ENCODE measurements around the gene BLOC1S6.
A peak's percentile ranks its signal among the peaks of the same experiment; 100 is the strongest.

BLOC1S6 gene

GRCh38 chr15:45588219-45588875 lies 1.2 kb downstream of the BLOC1S6 start:
- no peak for DNase-seq

GRCh38 chr15:45589256-45589655 lies 2.1 kb downstream of the BLOC1S6 start:
- no peak for DNase-seq

GRCh38 chr15:45594319-45594718 lies 7.1 kb downstream of the BLOC1S6 start:
- DNase-seq = no peak

GRCh38 chr15:45594835-45595530 lies 7.8 kb downstream of the BLOC1S6 start:
- DNase-seq = no peak

- peak; percentile 30 to 57 for DNase-seq
Measured at GRCh38 chr15:45603881-45604280, 16.7 kb downstream of the BLOC1S6 start.

GRCh38 chr15:45604326-45604725 lies 17.1 kb downstream of the BLOC1S6 start:
- peak; percentile 52 to 74 for DNase-seq

GRCh38 chr15:45606413-45606812 lies 19.2 kb downstream of the BLOC1S6 start:
- peak; percentile 34 to 46 for DNase-seq

GRCh38 chr15:45606841-45607240 lies 19.7 kb downstream of the BLOC1S6 start:
- peak in 1 of 2 donors; percentile 43 for DNase-seq

GRCh38 chr15:45611305-45611704 lies 24.1 kb downstream of the BLOC1S6 start:
- DNase-seq = peak; percentile 30 to 46

GRCh38 chr15:45612790-45613415 lies 25.7 kb downstream of the BLOC1S6 start:
- no peak for DNase-seq

- no peak for DNase-seq
Measured at GRCh38 chr15:45616901-45617323, 29.7 kb downstream of the BLOC1S6 start.

- no peak for DNase-seq
Measured at GRCh38 chr15:45618813-45619212, 31.6 kb downstream of the BLOC1S6 start.

- no peak for DNase-seq
Measured at GRCh38 chr15:45628136-45628535, 41.0 kb downstream of the BLOC1S6 start.

- peak; percentile 26 to 52 for DNase-seq
Measured at GRCh38 chr15:45630917-45631691, 43.9 kb downstream of the BLOC1S6 start.

- peak in 1 of 2 donors; percentile 24 for DNase-seq
Measured at GRCh38 chr15:45631776-45632175, 44.6 kb downstream of the BLOC1S6 start.

GRCh38 chr15:45634432-45635190 lies 47.4 kb downstream of the BLOC1S6 start, which contains the start of gene SQOR:
TSS of gene SQOR (plus strand) at chr15:45635029. CDS start at chr15:45658924, 23,895 bp downstream.
- peak; percentile 96 to 97 for DNase-seq

- peak in 1 of 2 donors; percentile 62 for DNase-seq
Measured at GRCh38 chr15:45635191-45635638, 48.0 kb downstream of the BLOC1S6 start.

- DNase-seq = no peak
Measured at GRCh38 chr15:45635763-45636292, 48.6 kb downstream of the BLOC1S6 start.

- DNase-seq = no peak
Measured at GRCh38 chr15:45637141-45637540, 50.0 kb downstream of the BLOC1S6 start.

- peak; percentile 88 to 92 for DNase-seq
Measured at GRCh38 chr15:45637552-45638033, 50.4 kb downstream of the BLOC1S6 start.

- peak in 1 of 2 donors; percentile 33 for DNase-seq
Measured at GRCh38 chr15:45640616-45641015, 53.4 kb downstream of the BLOC1S6 start.

All from inflammatory macrophage (primary cell).